Nephron (organoid): Measurements from ENCODE around the gene POU3F1.
A peak's percentile ranks its signal among the peaks of the same experiment; 100 is the strongest.

Experiments
- H3K27ac Mint-ChIP-seq, 3 experiments: 2 replicates each; pipeline ENCODE4 v1.8.0; 2020; ENCODE audit warnings: mixed read lengths in 3 of 3, mild to moderate bottlenecking in 2 of 3, moderate library complexity in 1 of 3
- H3K27me3 Mint-ChIP-seq: 2 replicates; pipeline ENCODE4 v1.8.0; 2021; ENCODE audit warnings: low read depth, mild to moderate bottlenecking, moderate library complexity, mixed read lengths
- H3K36me3 Mint-ChIP-seq: 2 replicates; pipeline ENCODE4 v1.8.0; 2020; ENCODE audit warnings: low read depth, mixed read lengths
- H3K4me1 Mint-ChIP-seq: 2 replicates; pipeline ENCODE4 v1.8.0; 2020; ENCODE audit warnings: mixed read lengths
- H3K4me3 Mint-ChIP-seq, 3 experiments: 2 replicates each; pipeline ENCODE4 v1.8.0; 2020; ENCODE audit warnings: mild to moderate bottlenecking in 3 of 3, mixed read lengths in 3 of 3, moderate library complexity in 2 of 3
- H3K9me3 Mint-ChIP-seq: 2 replicates; pipeline ENCODE4 v1.8.0; 2020; ENCODE audit warnings: mixed read lengths
- TF ChIP-seq, protein P1 (sequence below), 3 experiments: fragments of 200-600 bp; sonication (generic); IDR thresholded peaks; one replicate each; pipeline ENCODE4 v1.5.0; 2021; ENCODE audit warnings: antibody characterized with exemption in 3 of 3; ENCODE audit not compliant: unreplicated experiment in 3 of 3

The POU3F1 gene

DNA sequence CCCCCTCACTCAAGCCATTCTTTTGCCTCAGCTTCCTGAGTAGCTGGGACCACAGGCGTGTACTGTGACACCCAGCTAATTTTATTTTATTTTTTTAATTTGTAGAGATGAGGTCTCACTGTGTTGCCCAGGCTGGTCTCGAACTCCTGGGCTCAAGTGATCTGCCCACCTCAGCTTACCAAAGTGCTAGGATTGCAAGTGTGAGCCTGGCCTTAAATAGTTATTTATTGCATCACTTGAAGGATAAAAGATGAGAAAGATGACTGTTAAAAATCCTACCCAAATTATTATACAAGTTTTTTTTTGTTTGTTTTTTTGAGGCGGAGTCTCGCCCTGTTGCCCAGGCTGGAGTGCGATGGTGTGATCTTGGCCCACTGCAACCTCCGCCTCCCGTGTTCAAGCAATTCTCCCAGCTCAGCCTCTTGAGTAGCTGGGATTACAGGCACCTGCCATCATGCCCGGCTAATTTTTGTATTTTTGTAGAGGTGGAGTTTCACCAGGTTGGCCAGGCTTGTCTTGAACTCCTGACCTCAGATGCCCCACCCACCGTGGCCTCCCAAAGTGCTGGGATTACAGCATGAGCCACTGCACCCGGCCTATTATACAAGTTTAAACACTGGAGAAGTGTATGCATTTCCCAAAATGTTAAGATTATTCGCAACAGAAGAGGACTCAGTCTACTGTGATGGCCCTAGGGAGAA, 31.7 kb downstream of the POU3F1 start:
- no peaks in the 10 kb centered on the region for H3K9me3 Mint-ChIP-seq
- no peaks in the 10 kb centered on the region for H3K27me3 Mint-ChIP-seq
- H3K4me1 Mint-ChIP-seq, result peaks cover 52% of the 10 kb centered on the region
- TF ChIP-seq, protein P1, sequence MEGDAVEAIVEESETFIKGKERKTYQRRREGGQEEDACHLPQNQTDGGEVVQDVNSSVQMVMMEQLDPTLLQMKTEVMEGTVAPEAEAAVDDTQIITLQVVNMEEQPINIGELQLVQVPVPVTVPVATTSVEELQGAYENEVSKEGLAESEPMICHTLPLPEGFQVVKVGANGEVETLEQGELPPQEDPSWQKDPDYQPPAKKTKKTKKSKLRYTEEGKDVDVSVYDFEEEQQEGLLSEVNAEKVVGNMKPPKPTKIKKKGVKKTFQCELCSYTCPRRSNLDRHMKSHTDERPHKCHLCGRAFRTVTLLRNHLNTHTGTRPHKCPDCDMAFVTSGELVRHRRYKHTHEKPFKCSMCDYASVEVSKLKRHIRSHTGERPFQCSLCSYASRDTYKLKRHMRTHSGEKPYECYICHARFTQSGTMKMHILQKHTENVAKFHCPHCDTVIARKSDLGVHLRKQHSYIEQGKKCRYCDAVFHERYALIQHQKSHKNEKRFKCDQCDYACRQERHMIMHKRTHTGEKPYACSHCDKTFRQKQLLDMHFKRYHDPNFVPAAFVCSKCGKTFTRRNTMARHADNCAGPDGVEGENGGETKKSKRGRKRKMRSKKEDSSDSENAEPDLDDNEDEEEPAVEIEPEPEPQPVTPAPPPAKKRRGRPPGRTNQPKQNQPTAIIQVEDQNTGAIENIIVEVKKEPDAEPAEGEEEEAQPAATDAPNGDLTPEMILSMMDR (IDR thresholded peaks at IDR 0.05; ENCODE audit: unreplicated experiment in 3 of 3), result no peak
- peaks cover 29% of the 10 kb centered on the region for H3K36me3 Mint-ChIP-seq
- H3K27ac Mint-ChIP-seq, result peak overlapping the region in 2 of 3 experiments; percentile 63 to 99
- peak overlapping the region; percentile 65 to 96 (median 94) for H3K4me3 Mint-ChIP-seq

DNA sequence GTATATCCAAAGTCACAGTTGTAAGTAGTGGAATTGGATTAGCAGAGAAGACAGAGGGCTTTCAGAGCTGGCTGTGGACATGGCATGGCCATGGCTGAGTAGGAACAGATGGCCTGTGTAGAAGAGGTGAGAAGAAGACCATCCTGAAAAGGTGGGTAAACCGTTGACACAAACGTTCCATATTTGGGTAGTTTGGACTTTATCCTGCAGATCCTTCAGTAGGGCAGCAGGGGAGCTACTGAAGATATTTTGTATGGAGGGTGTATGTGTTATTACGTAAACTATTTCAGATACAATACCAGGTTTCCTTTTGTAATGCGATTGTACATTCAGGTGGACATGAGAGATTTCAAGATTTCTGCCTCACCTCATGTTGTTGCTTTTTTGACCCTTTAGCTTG, 32.4 kb downstream of the POU3F1 start:
- H3K4me1 Mint-ChIP-seq, result peaks cover 56% of the 10 kb centered on the region
- no peaks in the 10 kb centered on the region for H3K9me3 Mint-ChIP-seq
- peak overlapping the region; percentile 94 to 96 (median 95) for H3K4me3 Mint-ChIP-seq
- peaks cover 28% of the 10 kb centered on the region for H3K36me3 Mint-ChIP-seq
- H3K27me3 Mint-ChIP-seq, result no peaks in the 10 kb centered on the region
- TF ChIP-seq, protein P1 (IDR thresholded peaks at IDR 0.05; ENCODE audit: unreplicated experiment in 3 of 3), result no peak
- peak overlapping the region in 2 of 3 experiments; percentile 90 to 100 for H3K27ac Mint-ChIP-seq

DNA sequence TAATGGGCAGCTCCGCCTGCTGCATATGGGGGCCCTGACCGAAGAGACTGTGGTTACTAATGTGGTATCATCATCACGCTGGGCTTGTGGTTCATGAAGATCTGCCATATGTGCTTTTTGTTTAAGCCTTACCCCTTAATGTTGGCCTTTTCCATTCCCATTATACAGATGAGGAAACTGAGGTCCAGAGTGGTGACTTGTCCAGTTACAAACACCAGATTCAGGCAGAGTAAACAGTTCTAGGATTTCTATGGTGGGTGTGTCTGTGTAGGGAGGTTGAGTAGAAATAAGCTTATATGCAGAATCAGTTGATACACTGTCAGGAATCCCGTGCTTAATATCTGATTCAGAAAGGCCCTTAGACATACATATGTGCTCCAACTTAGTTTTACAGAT, 33.4 kb downstream of the POU3F1 start:
- Mint-ChIP-seq H3K4me1 (peaks cover 56% of the 10 kb centered on the region), H3K27ac (peak overlapping the region; percentile 99 to 100 (median 100)), H3K36me3 (peaks cover 19% of the 10 kb centered on the region), H3K9me3 (no peaks in the 10 kb centered on the region), H3K4me3 (peak overlapping the region; percentile 94 to 96 (median 95)), H3K27me3 (no peaks in the 10 kb centered on the region)
- TF ChIP-seq, protein P1 (IDR thresholded peaks at IDR 0.05; ENCODE audit: unreplicated experiment in 3 of 3), result no peak

DNA sequence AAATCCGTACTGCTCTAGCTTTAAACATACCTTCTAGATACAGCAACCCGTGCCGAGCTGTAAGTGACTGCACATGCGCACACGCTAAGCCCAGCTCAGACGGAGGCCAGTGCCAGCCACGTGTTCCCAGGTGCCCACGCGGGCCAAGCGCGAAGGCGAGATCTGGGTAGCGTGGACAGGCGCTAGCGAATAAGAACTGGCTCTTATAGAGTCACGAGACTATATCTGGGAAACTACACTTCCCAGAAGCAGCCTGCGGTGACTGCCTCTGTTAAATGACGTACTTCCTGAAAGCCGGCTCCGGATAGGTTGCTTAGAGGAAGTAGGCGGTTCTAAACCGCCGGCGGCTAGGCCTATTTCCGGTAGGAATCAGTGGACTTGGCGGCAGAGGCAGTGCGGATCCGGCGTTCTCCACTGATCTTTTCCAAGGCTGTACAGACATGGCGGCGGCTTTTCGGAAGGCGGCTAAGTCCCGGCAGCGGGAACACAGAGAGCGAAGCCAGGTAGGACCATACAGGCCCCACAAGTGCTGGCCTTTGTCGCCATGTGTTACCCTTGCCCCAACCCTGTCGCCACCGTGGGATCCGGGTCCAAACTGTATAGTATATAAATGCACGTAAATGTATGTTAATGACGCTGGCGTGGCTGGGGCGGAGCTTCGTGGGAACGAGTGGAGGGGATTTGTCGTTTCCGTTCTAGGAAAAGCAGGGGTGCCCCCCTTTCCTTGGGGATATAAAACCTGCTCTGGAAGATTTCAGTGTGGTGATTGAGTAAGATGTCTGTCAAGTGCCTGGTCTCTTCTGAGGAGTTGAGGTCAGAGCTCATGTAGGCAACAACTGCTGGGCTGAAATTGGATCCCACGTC, 34.0 kb downstream of the POU3F1 start, which contains the start of gene UTP11:
UTP11 (plus strand) TSS at position 372 of the 864 bp plus-strand sequence; CDS start at position 441, 69 bp downstream.
- no peaks in the 10 kb centered on the region for H3K9me3 Mint-ChIP-seq
- no peaks in the 10 kb centered on the region for H3K27me3 Mint-ChIP-seq
- H3K27ac Mint-ChIP-seq, result peak within 1 kb of the TSS; percentile 99 to 100 (median 100)
- H3K36me3 Mint-ChIP-seq, result peaks cover 16% of the 10 kb centered on the region
- TF ChIP-seq, protein P1 (IDR thresholded peaks at IDR 0.05; ENCODE audit: unreplicated experiment in 3 of 3), result no peak
- peaks cover 56% of the 10 kb centered on the region for H3K4me1 Mint-ChIP-seq
- H3K4me3 Mint-ChIP-seq, result peak within 1 kb of the TSS; percentile 94 to 96 (median 95)

DNA sequence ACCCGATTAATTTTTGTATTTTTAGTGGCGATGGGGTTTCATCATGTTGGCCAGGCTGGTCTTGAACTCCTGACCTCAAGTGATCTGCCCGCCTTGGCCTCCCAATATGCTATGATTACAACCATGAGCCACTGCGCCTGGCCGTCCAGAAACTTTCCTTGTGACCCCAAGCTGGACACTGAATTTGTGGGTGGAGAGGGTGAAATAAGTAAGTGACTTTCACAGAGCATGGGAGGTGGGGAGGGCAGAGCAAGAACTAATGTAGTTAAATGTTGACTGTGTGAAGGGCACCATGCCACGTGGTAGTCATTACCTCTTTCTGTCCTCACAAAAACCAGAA, 36.8 kb downstream of the POU3F1 start:
- H3K27me3 Mint-ChIP-seq, result no peaks in the 10 kb centered on the region

More for the DNA sequence above, 36.8 kb downstream of the POU3F1 start:
- Mint-ChIP-seq H3K9me3 (no peaks in the 10 kb centered on the region), H3K4me3 (no peak overlapping the region), H3K36me3 (no peaks in the 10 kb centered on the region), H3K4me1 (peaks cover 35% of the 10 kb centered on the region), H3K27ac (peak overlapping the region in 2 of 3 experiments; percentile 50 to 78)
- TF ChIP-seq, protein P1 (IDR thresholded peaks at IDR 0.05; ENCODE audit: unreplicated experiment in 3 of 3), result no peak
